ENCODE measurements around the gene SMIM13.

DNA sequence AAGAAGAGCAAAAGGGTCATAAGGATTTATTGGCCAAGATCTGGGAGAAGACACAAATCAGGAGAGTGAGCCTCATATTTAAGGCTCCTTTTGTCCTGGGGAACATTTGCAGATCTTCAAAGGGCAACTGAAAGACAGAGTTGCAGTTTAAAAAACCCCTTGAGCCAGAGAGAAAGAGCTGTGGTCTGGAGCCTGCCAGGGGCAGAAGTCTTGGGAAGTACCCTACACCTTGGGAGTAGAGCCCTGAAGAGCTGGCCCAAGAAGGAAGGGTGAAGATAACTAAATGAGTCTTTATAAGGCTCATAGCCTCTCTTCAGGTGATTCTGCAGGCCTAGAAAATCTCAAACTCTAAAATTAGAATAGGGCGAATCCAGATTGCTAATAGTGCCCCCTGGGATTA is 57.9 kb downstream of the SMIM13 start:
- TF ChIP-seq TAF1 (IDR thresholded peaks at IDR 0.05; ENCODE audit: borderline replicate concordance, insufficient read depth, low read length) = no peak
- TF ChIP-seq, protein P1, sequence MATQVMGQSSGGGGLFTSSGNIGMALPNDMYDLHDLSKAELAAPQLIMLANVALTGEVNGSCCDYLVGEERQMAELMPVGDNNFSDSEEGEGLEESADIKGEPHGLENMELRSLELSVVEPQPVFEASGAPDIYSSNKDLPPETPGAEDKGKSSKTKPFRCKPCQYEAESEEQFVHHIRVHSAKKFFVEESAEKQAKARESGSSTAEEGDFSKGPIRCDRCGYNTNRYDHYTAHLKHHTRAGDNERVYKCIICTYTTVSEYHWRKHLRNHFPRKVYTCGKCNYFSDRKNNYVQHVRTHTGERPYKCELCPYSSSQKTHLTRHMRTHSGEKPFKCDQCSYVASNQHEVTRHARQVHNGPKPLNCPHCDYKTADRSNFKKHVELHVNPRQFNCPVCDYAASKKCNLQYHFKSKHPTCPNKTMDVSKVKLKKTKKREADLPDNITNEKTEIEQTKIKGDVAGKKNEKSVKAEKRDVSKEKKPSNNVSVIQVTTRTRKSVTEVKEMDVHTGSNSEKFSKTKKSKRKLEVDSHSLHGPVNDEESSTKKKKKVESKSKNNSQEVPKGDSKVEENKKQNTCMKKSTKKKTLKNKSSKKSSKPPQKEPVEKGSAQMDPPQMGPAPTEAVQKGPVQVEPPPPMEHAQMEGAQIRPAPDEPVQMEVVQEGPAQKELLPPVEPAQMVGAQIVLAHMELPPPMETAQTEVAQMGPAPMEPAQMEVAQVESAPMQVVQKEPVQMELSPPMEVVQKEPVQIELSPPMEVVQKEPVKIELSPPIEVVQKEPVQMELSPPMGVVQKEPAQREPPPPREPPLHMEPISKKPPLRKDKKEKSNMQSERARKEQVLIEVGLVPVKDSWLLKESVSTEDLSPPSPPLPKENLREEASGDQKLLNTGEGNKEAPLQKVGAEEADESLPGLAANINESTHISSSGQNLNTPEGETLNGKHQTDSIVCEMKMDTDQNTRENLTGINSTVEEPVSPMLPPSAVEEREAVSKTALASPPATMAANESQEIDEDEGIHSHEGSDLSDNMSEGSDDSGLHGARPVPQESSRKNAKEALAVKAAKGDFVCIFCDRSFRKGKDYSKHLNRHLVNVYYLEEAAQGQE (IDR thresholded peaks at IDR 0.05; ENCODE audit: insufficient read depth in 1 of 2, low read depth in 2 of 2, low read length in 2 of 2) = no peak
